ENCODE data around the gene GATAD2A. TPM values are rescaled to one million over a fixed set of nuclear protein-coding genes. Genes with fewer than 3 reads are reported as not detected.

GATAD2A gene
- total and polyA plus RNA-seq, 7 donors, result 18.5 to 138 (median 30.2) TPM

- 94 to 96% methylated on average over 10 of the region's 10 CpGs for WGBS, 2 donors
- no peaks in the 10 kb centered on the region for H3K27me3 ChIP-seq
- no peak for DNase-seq
- no peaks in the 10 kb centered on the region for H3K36me3 ChIP-seq
- intact Hi-C loops (cut with DNase I), result no loop called here
- no peaks in the 10 kb centered on the region for H3K9me3 ChIP-seq
- no peak overlapping the region for H3K27ac ChIP-seq
- H3K4me3 ChIP-seq, result no peak overlapping the region
- H3K4me1 ChIP-seq, result peaks cover 0 to 36% (median 17%) of the 10 kb centered on the region in 4 donors
- TF ChIP-seq POLR2AphosphoS5 (IDR thresholded peaks at IDR 0.05) (no peak), POLR2A (IDR thresholded peaks at IDR 0.05) (no peak), EP300 (IDR thresholded peaks at IDR 0.05) (no peak), CTCF (IDR thresholded peaks at IDR 0.05) (no peak)
These were observed 23.3 kb downstream of the GATAD2A start for GRCh38 chr19:19428746-19429145.

- H3K27ac ChIP-seq, result no peak overlapping the region
- WGBS, 2 donors, result 92 to 93% methylated on average over 12 of the region's 12 CpGs
- peaks cover 0 to 42% (median 23%) of the 10 kb centered on the region in 4 donors for H3K4me1 ChIP-seq
- no peaks in the 10 kb centered on the region for H3K36me3 ChIP-seq
- no peaks in the 10 kb centered on the region for H3K9me3 ChIP-seq
- no peak for DNase-seq
- H3K27me3 ChIP-seq, result no peaks in the 10 kb centered on the region
- intact Hi-C loops (cut with DNase I), result no loop called here
- TF ChIP-seq POLR2A (IDR thresholded peaks at IDR 0.05) (no peak), EP300 (IDR thresholded peaks at IDR 0.05) (no peak), CTCF (IDR thresholded peaks at IDR 0.05) (no peak), POLR2AphosphoS5 (IDR thresholded peaks at IDR 0.05) (no peak)
- no peak overlapping the region for H3K4me3 ChIP-seq
These were observed 23.9 kb downstream of the GATAD2A start for GRCh38 chr19:19429361-19429760.

GRCh38 chr19:19432732-19433131, 27.3 kb downstream of the GATAD2A start:
- H3K36me3 ChIP-seq, result no peaks in the 10 kb centered on the region
- H3K4me1 ChIP-seq, result peaks cover 0 to 35% (median 23%) of the 10 kb centered on the region in 4 donors
- no peaks in the 10 kb centered on the region for H3K27me3 ChIP-seq
- intact Hi-C loops (cut with DNase I), result no loop called here
- DNase-seq, result no peak
- no peak overlapping the region for H3K4me3 ChIP-seq
- no peak for TF ChIP-seq POLR2A (IDR thresholded peaks at IDR 0.05)
- TF ChIP-seq POLR2AphosphoS5 (IDR thresholded peaks at IDR 0.05), result no peak
- no peak for TF ChIP-seq EP300 (IDR thresholded peaks at IDR 0.05)
- no peak for TF ChIP-seq CTCF (IDR thresholded peaks at IDR 0.05)
- WGBS, 2 donors, result 91 to 93% methylated on average over 2 of the region's 2 CpGs
- no peak overlapping the region for H3K27ac ChIP-seq
- no peaks in the 10 kb centered on the region for H3K9me3 ChIP-seq

GRCh38 chr19:19433666-19434213, 28.3 kb downstream of the GATAD2A start:
- H3K9me3 ChIP-seq, result no peaks in the 10 kb centered on the region
- TF ChIP-seq POLR2A (IDR thresholded peaks at IDR 0.05) (no peak), CTCF (IDR thresholded peaks at IDR 0.05) (no peak), EP300 (IDR thresholded peaks at IDR 0.05) (no peak), POLR2AphosphoS5 (IDR thresholded peaks at IDR 0.05) (no peak)
- H3K36me3 ChIP-seq, result no peaks in the 10 kb centered on the region
- intact Hi-C loops (cut with DNase I), result no loop called here
- peak overlapping the region in 1 of 4 donors; percentile 25 for H3K27ac ChIP-seq
- 89 to 91% methylated on average over 3 of the region's 3 CpGs for WGBS, 2 donors
- H3K27me3 ChIP-seq, result no peaks in the 10 kb centered on the region
- peaks cover 0 to 32% (median 20%) of the 10 kb centered on the region in 4 donors for H3K4me1 ChIP-seq
- DNase-seq, result no peak
- no peak overlapping the region for H3K4me3 ChIP-seq

Measured in sigmoid colon (tissue), 7 donors.